IPS-20b (cell line): Measurements from ENCODE around the gene ATP13A3.
"Not testable (repeated sequence)": the region's sequence is repeated elsewhere in the genome, so short reads cannot be mapped to it uniquely, and the experiment has no call there.

Experiments used
- H3K27ac ChIP-seq: one replicate; pipeline ENCODE4 v1.5.1; 2013; ENCODE audit warnings: low read length
- H3K27me3 ChIP-seq: 2 replicates; pipeline ENCODE4 v1.6.1; 2013; ENCODE audit warnings: mild to moderate bottlenecking, low read length, inconsistent platforms; ENCODE audit not compliant: insufficient read depth
- H3K36me3 ChIP-seq: 2 replicates; pipeline ENCODE4 v1.6.1; 2013; ENCODE audit warnings: low read depth, mild to moderate bottlenecking, inconsistent platforms, low read length, moderate library complexity; ENCODE audit not compliant: insufficient read depth
- H3K4me1 ChIP-seq: 2 replicates; pipeline ENCODE4 v1.6.1; 2013; ENCODE audit warnings: mild to moderate bottlenecking, control low read depth, inconsistent platforms, low read length, moderate library complexity; ENCODE audit not compliant: insufficient read depth
- H3K4me3 ChIP-seq: 2 replicates; pipeline ENCODE4 v1.5.1; 2013; ENCODE audit warnings: mild to moderate bottlenecking, low read length, inconsistent platforms
- H3K9ac ChIP-seq: 2 replicates; pipeline ENCODE4 v1.6.1; 2013; ENCODE audit warnings: low read depth, mild to moderate bottlenecking, inconsistent platforms, low read length, moderate library complexity
- H3K9me3 ChIP-seq: 2 replicates; pipeline ENCODE4 v1.6.1; 2013; ENCODE audit warnings: mild to moderate bottlenecking, low read depth, low read length, inconsistent platforms; ENCODE audit not compliant: insufficient read depth

The ATP13A3 gene

DNA sequence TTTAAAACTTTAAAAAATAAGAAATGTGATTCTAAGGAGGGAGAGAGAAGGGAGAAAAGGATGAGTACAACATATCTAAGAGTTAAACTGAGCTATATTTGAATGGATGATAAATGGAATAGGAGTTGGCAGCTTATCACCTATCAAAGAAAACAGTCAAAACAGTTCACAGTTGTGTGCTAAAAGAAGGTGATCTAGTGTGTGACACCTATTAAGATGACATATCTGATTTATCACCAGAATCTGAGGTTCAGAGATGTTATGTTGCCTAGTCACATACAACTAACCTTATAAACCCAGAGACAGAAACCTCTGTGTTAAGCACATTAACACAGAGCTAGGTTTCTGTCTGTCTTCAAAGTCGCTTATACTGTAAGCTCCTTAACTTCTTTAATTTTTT, 3.0 kb downstream of the ATP13A3 start:
- Histone ChIP-seq H3K9ac (no peak overlapping the region), H3K27me3 (no peaks in the 10 kb centered on the region), H3K4me1 (no peaks in the 10 kb centered on the region; the same call in none of the 2 replicates), H3K4me3 (no peak overlapping the region), H3K36me3 (peaks cover 12% of the 10 kb centered on the region), H3K9me3 (no peaks in the 10 kb centered on the region), H3K27ac (no peak overlapping the region)

DNA sequence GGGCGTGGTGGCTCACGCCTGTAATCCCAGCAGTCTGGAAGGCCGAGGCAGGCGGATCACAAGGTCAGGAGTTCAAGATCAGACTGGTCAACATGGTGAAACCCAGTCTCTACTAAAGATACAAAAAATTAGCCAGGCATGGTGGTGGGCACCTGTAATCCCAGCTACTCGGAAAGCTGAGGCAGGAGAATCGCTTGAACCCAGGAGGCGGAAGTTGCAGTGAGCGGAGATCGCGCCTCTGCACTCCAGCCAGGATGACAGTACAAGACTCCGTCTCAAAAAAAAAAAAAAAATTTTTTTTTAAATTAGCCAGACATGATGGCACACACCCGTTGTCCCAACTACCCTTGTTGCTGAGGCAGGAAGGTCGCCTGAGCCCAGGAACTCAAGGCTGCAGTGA, 4.0 kb downstream of the ATP13A3 start:
- H3K36me3 ChIP-seq = peaks cover 17% of the 10 kb centered on the region
- H3K27ac ChIP-seq, H3K4me1 ChIP-seq, H3K27me3 ChIP-seq, H3K9ac ChIP-seq, H3K4me3 ChIP-seq, H3K9me3 ChIP-seq: not testable (repeated sequence)

DNA sequence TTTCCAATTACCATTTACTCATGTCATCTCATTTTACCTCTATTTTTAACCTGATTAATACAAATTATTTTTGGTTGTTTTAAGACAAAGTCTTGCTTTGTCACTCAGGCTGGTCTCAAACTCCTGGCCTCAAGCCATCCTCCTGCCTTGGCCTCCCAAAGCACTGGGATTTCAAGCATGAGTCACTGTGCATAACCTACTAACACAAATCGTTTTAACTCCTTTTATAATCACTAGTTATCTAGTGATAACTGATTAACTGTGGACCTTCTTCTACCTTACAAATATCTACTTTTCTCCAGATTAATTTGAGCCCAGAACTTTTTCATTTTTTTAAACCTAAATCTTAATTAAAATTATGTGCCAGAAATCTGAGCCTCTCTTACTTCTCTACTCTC, 4.6 kb downstream of the ATP13A3 start:
- Histone ChIP-seq H3K9me3 (no peaks in the 10 kb centered on the region), H3K4me3 (no peak overlapping the region), H3K36me3 (peaks cover 17% of the 10 kb centered on the region), H3K27me3 (no peaks in the 10 kb centered on the region), H3K4me1 (no peaks in the 10 kb centered on the region; the same call in 1 of the 2 replicates), H3K9ac (no peak overlapping the region), H3K27ac (no peak overlapping the region)

DNA sequence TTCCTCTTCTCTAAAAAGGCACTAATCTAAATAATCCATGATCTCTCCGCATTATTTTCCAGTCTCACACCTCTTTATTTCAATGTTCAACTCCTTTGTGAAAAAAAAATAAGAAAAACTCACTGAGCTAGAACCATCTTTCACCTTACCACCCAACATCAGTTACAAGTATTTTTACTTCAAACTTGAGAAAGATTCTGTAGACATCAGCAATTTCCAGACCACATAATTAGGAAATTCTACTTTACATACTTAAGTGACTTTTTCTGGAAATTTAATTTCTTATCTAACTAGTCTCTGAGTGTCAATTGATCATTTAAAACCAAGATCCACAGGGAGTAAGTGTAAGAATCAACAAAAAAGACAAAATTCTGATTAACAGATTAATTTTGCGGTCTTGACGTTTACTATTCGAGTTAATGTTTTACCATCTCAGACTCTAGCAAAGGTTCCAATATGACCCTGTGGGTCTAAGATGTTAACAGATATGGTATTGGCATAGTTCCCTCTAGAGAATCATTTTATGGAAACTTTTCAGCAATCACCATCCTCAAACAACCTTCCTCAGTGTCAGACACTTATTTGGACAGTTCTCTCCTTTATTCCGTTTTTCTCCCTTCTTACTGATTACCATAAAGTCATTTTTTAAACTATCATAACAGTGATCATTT, 5.1 kb downstream of the ATP13A3 start:
- no peak overlapping the region for H3K27ac ChIP-seq
- H3K4me3 ChIP-seq = no peak overlapping the region
- peaks cover 17% of the 10 kb centered on the region for H3K36me3 ChIP-seq
- no peaks in the 10 kb centered on the region for H3K27me3 ChIP-seq
- no peaks in the 10 kb centered on the region; the same call in 1 of the 2 replicates for H3K4me1 ChIP-seq
- H3K9ac ChIP-seq = no peak overlapping the region
- no peaks in the 10 kb centered on the region for H3K9me3 ChIP-seq

DNA sequence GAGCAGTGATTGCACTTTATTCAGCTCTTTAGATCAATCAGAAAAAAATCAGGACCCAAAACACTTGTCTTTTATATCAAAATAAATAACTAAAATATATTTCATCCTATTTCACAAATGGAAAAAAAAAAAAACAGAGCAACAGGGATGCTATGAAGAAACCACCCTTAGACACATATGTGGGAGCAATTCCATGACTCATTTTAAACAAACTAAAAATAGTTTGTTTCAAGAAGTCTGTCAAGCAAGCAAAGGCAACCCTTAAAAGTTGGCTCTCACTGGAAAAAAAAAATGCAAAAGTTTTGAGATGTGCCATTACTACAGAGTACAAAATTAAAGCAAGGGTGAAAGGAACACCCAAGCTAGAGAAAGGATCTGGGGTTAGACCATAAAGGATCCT, 5.7 kb downstream of the ATP13A3 start:
- no peak overlapping the region for H3K27ac ChIP-seq
- H3K9me3 ChIP-seq = no peaks in the 10 kb centered on the region
- H3K27me3 ChIP-seq = no peaks in the 10 kb centered on the region
- no peaks in the 10 kb centered on the region; the same call in 1 of the 2 replicates for H3K4me1 ChIP-seq
- H3K36me3 ChIP-seq = peaks cover 17% of the 10 kb centered on the region
- no peak overlapping the region for H3K9ac ChIP-seq
- H3K4me3 ChIP-seq = no peak overlapping the region

DNA sequence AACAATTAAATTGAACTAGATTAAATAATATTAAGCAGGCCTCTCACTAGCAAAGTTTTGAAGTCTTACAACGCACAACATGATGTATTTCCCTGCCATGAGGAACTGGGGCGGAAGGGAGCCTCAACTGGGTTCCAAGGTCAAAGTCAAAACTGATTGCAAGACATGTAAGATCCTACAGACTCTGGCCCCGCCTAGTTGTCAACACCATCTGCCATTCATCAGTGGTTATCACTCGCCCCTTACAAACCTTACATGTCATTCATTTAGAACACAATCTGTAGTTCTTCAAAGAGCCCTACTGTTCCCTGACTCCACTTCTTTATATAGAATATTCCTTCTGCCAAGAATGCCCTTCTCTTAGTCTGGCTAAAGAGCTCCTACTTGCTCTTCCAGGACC, 10.0 kb downstream of the ATP13A3 start:
- Histone ChIP-seq H3K9me3 (no peaks in the 10 kb centered on the region), H3K27me3 (no peaks in the 10 kb centered on the region), H3K27ac (no peak overlapping the region), H3K4me3 (no peak overlapping the region), H3K36me3 (peaks cover 7% of the 10 kb centered on the region), H3K4me1 (peaks cover 6% of the 10 kb centered on the region; the same call in 1 of the 2 replicates), H3K9ac (no peak overlapping the region)

DNA sequence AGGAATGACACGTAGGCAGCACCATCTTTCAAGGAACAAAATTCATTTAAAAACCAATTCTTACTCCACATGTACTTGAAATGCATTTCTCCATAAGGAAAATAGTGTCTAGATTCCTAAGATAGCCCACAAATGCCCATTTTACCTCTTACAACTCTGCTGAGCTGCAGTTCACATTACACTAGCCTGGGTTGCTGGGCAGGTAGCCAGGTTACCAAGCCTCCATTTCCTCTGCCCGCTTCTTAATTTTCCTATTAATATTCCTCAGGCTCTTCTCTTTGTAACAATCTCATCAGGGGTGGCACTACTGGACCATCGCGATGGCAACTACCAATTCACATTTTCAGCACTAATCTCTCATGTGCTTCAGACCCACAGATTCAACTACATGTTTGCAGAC, 10.8 kb downstream of the ATP13A3 start:
- no peaks in the 10 kb centered on the region for H3K9me3 ChIP-seq

DNA sequence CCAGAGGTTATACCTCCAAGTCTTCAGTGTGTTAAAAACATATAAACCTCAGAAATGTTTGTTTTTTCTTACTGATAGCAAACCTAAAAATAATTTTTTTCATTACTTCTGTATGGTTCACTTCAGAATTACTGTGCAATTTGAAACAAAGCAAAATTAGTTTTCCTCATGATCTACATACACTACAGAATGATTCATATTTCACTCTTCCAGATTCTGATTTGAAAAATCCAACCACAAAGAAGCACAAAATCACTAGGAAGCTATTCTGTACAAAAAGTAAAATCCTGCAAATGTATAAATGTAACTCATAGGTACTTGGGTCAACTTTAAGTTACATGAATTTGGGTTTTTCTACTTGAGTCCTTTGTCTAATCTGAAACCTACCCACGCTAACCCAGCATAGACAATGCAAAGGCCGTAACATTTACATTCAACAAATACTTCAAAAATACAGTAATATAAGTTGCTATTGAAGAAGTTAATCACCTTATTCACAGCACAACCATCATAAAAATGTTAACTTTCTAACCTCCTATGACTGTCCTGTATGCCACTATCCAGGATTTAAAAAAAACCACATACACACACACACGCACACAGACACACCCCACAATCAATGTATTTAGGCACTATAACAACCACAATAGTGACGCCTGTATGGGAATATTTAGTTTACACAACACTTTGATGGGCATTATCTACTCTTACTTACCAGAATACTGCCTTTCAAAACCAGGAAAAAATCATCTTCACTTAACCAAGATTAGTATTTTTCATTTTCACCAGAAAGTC, 11.5 kb downstream of the ATP13A3 start:
- no peak overlapping the region for H3K27ac ChIP-seq
- peaks cover 6% of the 10 kb centered on the region; the same call in 1 of the 2 replicates for H3K4me1 ChIP-seq

More for the DNA sequence above, 10.8 kb downstream of the ATP13A3 start:
- H3K36me3 ChIP-seq = peaks cover 7% of the 10 kb centered on the region
- H3K4me1 ChIP-seq = peaks cover 6% of the 10 kb centered on the region; the same call in 1 of the 2 replicates
- no peaks in the 10 kb centered on the region for H3K27me3 ChIP-seq
- no peak overlapping the region for H3K4me3 ChIP-seq
- H3K27ac ChIP-seq = no peak overlapping the region
- H3K9ac ChIP-seq = no peak overlapping the region

DNA sequence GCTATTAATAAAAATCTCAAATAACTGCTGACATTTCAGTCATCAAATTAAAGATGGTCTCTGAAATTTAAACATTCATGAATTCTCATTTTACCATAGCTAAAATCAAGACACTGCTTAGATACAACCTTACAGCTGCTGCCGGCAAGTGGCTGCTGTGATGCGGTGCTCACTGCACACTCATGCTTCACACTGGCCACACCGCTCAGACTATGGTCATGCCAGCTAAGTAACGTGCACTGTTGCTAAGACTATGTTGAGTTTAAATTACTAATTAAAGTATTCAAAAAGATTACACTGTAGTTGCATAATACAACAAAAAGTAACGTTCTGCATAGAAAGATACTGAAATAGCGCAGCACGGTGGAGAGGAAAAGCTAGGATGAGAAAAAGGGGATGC, 12.1 kb downstream of the ATP13A3 start:
- Histone ChIP-seq H3K27ac (no peak overlapping the region), H3K4me1 (peaks cover 6% of the 10 kb centered on the region; the same call in 1 of the 2 replicates), H3K27me3 (no peaks in the 10 kb centered on the region), H3K36me3 (peaks cover 7% of the 10 kb centered on the region), H3K4me3 (no peak overlapping the region), H3K9me3 (no peaks in the 10 kb centered on the region), H3K9ac (no peak overlapping the region)

More for the DNA sequence above, 11.5 kb downstream of the ATP13A3 start:
- H3K9me3 ChIP-seq = no peaks in the 10 kb centered on the region
- H3K36me3 ChIP-seq = peaks cover 7% of the 10 kb centered on the region
- H3K27me3 ChIP-seq = no peaks in the 10 kb centered on the region
- H3K9ac ChIP-seq = no peak overlapping the region
- no peak overlapping the region for H3K4me3 ChIP-seq

DNA sequence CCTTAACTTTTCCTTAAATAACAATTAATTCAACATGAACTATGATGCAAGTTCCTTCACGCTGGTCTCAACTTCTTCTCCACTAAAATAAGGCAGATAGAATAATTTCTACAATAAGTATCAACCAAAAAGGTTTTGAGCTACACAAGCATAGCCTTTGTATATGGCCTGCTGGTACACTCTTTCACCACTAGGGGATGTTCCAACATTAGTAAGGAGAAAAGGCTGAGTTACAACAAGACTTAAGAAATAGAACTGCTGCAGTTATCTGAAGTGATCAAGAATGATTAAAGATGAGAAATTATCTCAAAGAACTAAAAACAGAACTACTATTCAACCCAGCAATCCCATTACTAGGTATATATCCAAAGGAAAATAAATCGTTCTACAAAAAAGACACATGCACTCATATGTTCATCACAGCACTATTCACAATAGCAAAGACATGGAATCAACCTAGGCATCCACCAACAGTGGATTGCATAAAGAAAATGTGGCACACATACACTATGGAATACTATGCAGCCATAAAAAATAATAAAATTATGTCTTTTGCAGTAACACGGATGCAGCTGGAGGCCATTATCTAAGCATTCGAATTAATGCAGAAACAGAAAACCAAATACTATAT, 14.4 kb downstream of the ATP13A3 start:
- no peaks in the 10 kb centered on the region for H3K9me3 ChIP-seq

DNA sequence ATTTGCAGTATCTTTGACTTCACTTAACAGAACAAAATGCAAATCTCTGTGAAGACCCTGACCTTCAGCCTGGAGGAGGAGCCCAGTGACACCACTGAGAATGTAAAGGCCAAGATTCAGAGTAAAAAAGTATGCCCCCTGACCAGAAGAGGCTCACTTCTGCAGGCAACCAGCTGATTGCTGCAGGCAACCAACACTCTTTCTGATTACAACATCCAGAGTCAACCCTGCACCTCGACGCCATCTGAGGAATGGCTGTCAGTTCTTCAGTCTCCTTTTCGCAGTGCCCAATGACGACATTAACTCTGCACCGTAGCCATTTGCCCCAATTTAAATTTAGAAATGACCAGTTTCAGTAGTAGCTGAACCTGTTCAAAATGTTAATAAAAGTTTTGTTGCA, 14.9 kb downstream of the ATP13A3 start:
- Histone ChIP-seq H3K27me3 (no peaks in the 10 kb centered on the region), H3K9me3 (no peaks in the 10 kb centered on the region), H3K4me1 (peaks cover 6% of the 10 kb centered on the region; the same call in 1 of the 2 replicates), H3K27ac (no peak overlapping the region), H3K4me3 (no peak overlapping the region), H3K36me3 (no peaks in the 10 kb centered on the region), H3K9ac (no peak overlapping the region)

More for the DNA sequence above, 14.4 kb downstream of the ATP13A3 start:
- H3K9ac ChIP-seq = no peak overlapping the region
- H3K4me3 ChIP-seq = no peak overlapping the region
- peaks cover 6% of the 10 kb centered on the region; the same call in 1 of the 2 replicates for H3K4me1 ChIP-seq
- no peak overlapping the region for H3K27ac ChIP-seq
- H3K36me3 ChIP-seq = no peaks in the 10 kb centered on the region
- H3K27me3 ChIP-seq = no peaks in the 10 kb centered on the region
